Left renal pelvis (tissue), 4 donors: ENCODE measurements around the gene TEX11. TPM values are rescaled to one million over a fixed set of nuclear protein-coding genes. Genes with fewer than 3 reads are reported as not detected.
"Not testable (repeated sequence)": the region's sequence is repeated elsewhere in the genome, so short reads cannot be mapped to it uniquely, and the experiment has no call there.

Experiments used
- DNase-seq, 4 donors: peaks; one replicate each; pipeline ENCODE4 v3.0.0-alpha.2; 2013; ENCODE audit warnings: low read depth in 4 of 4, low spot score in 3 of 4
- polyA plus RNA-seq, 4 donors: library from polyadenylated mRNA; unstranded; fragments of 120-200 nt; gene quantifications; one replicate each; pipeline ENCODE4 v1.2.1, GENCODE V29; 2013; ENCODE audit not compliant: insufficient read length in 4 of 4

Gene TEX11
- polyA plus RNA-seq, 4 donors, result 0.06 to 0.13 (median 0.08) TPM

- DNase-seq, result no peak
Observed at GRCh38 chrX:70769659-70770227, 138.8 kb downstream of the TEX11 start.

- DNase-seq, result no peak
Observed at GRCh38 chrX:70762285-70762684, 146.2 kb downstream of the TEX11 start.

GRCh38 chrX:70755850-70756249, 152.7 kb downstream of the TEX11 start:
- DNase-seq, result no peak

- DNase-seq, result no peak
Observed at GRCh38 chrX:70754169-70754848, 154.2 kb downstream of the TEX11 start.

- DNase-seq, result not testable (repeated sequence)
Observed at GRCh38 chrX:70733774-70734173, 174.7 kb downstream of the TEX11 start.

- not testable (repeated sequence) for DNase-seq
Observed at GRCh38 chrX:70727961-70728360, 180.6 kb downstream of the TEX11 start.

GRCh38 chrX:70720721-70721120, 187.8 kb downstream of the TEX11 start:
- DNase-seq, result no peak

- not testable (repeated sequence) for DNase-seq
Observed at GRCh38 chrX:70711336-70711735, 197.2 kb downstream of the TEX11 start.

GRCh38 chrX:70694339-70695122, 214.0 kb downstream of the TEX11 start:
- no peak for DNase-seq

- DNase-seq, result not testable (repeated sequence)
Observed at GRCh38 chrX:70679455-70679854, 229.1 kb downstream of the TEX11 start.

- DNase-seq, result no peak
Observed at GRCh38 chrX:70675284-70675683, 233.2 kb downstream of the TEX11 start.

- no peak for DNase-seq
Observed at GRCh38 chrX:70672326-70672725, 236.2 kb downstream of the TEX11 start.

GRCh38 chrX:70669120-70669519, 239.4 kb downstream of the TEX11 start:
- DNase-seq, result no peak

- DNase-seq, result peak in 1 of 4 donors; percentile 5
Observed at GRCh38 chrX:70664726-70665125, 243.8 kb downstream of the TEX11 start.

- DNase-seq, result not testable (repeated sequence)
Observed at GRCh38 chrX:70661124-70661523, 247.4 kb downstream of the TEX11 start.

GRCh38 chrX:70657546-70657945, 251.0 kb downstream of the TEX11 start:
- not testable (repeated sequence) for DNase-seq

GRCh38 chrX:70656304-70656703, 252.2 kb downstream of the TEX11 start:
- DNase-seq, result no peak

- not testable (repeated sequence) for DNase-seq
Observed at GRCh38 chrX:70647910-70648309, 260.6 kb downstream of the TEX11 start.

GRCh38 chrX:70636218-70636617, 272.3 kb downstream of the TEX11 start:
- no peak for DNase-seq

GRCh38 chrX:70635669-70636068, 272.8 kb downstream of the TEX11 start:
- no peak for DNase-seq

GRCh38 chrX:70635227-70635626, 273.3 kb downstream of the TEX11 start:
- no peak for DNase-seq

- no peak for DNase-seq
Observed at GRCh38 chrX:70621743-70622142, 286.8 kb downstream of the TEX11 start.
